PC-9 (cell line): ENCODE data around the gene PCMT1. TPM values are rescaled to one million over a fixed set of nuclear protein-coding genes. Genes with fewer than 3 reads are reported as not detected.
"Not testable (repeated sequence)": the region's sequence is repeated elsewhere in the genome, so short reads cannot be mapped to it uniquely, and the experiment has no call there.

ENCODE experiments used
- BruUV-seq: library from RNA; stranded (reverse); fragments of 400-500 nt; replicated peaks from 2 replicates; lab custom pipeline; 2021; lab: Mats Ljungman, UMichigan
- CTCF ChIA-PET: fragments of 300-600 bp; sonication (Branson Sonifier 250); formaldehyde crosslinking; loops from one replicate; lab custom pipeline; 2022; ENCODE audit warnings: antibody characterized with exemption; lab: Charles Lee
- POLR2A ChIA-PET: fragments of 300-600 bp; sonication (Branson Sonifier 250); formaldehyde crosslinking; loops from one replicate; lab custom pipeline; 2022; ENCODE audit warnings: antibody characterized with exemption; ENCODE audit not compliant: unreplicated experiment; lab: Charles Lee
- DNase-seq, 2 experiments: peaks; one replicate each; pipeline versions ENCODE4 v3.0.0 to v3.0.0-alpha.2; 2015 to 2022; ENCODE audit warnings: mixed read lengths in 1 of 2
- H2AFZ ChIP-seq: fragments of 200-600 bp; sonication (generic); 2 replicates; pipeline ENCODE4 v1.8.1; 2017; ENCODE audit warnings: antibody characterized with exemption
- H3F3A ChIP-seq: fragments of 200-600 bp; sonication (generic); 2 replicates; pipeline ENCODE4 v1.8.1; 2017; ENCODE audit warnings: antibody characterized with exemption, mild to moderate bottlenecking, low read depth; ENCODE audit not compliant: insufficient read depth
- H3K27ac ChIP-seq: fragments of 200-600 bp; sonication (generic); 2 replicates; pipeline ENCODE4 v1.6.1; 2016; ENCODE audit warnings: mixed run types
- H3K27me3 ChIP-seq: fragments of 200-600 bp; sonication (generic); 2 replicates; pipeline ENCODE4 v1.6.1; 2016; ENCODE audit warnings: low read depth, mixed run types; ENCODE audit not compliant: insufficient read depth
- H3K36me3 ChIP-seq: fragments of 200-600 bp; sonication (generic); 2 replicates; pipeline ENCODE4 v1.6.1; 2016; ENCODE audit warnings: low read depth, mixed run types
- H3K4me1 ChIP-seq: fragments of 200-600 bp; sonication (generic); replicated peaks from 2 replicates; pipeline ENCODE4 v1.6.1; 2016; ENCODE audit warnings: mixed run types; ENCODE audit not compliant: insufficient read depth
- H3K4me2 ChIP-seq: fragments of 200-600 bp; sonication (generic); 2 replicates; pipeline ENCODE4 v1.6.1; 2017; ENCODE audit warnings: mixed run types
- H3K4me3 ChIP-seq: fragments of 200-600 bp; sonication (generic); 2 replicates; pipeline ENCODE4 v1.6.1; 2016; ENCODE audit warnings: mixed run types
- H3K79me2 ChIP-seq: fragments of 200-600 bp; sonication (generic); 2 replicates; pipeline ENCODE4 v1.6.1; 2017; ENCODE audit warnings: low read depth, mixed run types
- H3K9me2 ChIP-seq: fragments of 200-600 bp; sonication (generic); 2 replicates; pipeline ENCODE4 v1.8.1; 2017; ENCODE audit warnings: mild to moderate bottlenecking; ENCODE audit not compliant: insufficient read depth
- H3K9me3 ChIP-seq: fragments of 200-600 bp; sonication (generic); 2 replicates; pipeline ENCODE4 v1.8.1; 2016; ENCODE audit warnings: low read depth; ENCODE audit not compliant: insufficient read depth
- H4K20me1 ChIP-seq: fragments of 200-600 bp; sonication (generic); 2 replicates; pipeline ENCODE4 v1.8.1; 2017; ENCODE audit not compliant: insufficient read depth
- EZH2 ChIP-seq: fragments of 200-600 bp; sonication (generic); IDR thresholded peaks from 2 replicates; pipeline ENCODE4 v1.8.0; 2017; ENCODE audit warnings: antibody characterized with exemption, low read depth
- intact Hi-C: fragments of 100-400 bp; cut with micrococcal nuclease; formaldehyde crosslinking; loops from one replicate; pipeline ENCODE4 v1.10.0; 2022; ENCODE audit not compliant: unreplicated experiment
- total RNA-seq: library from RNA; stranded (reverse); gene quantifications from 2 replicates; pipeline ENCODE4 v1.2.3, GENCODE V29; 2021
- TF ChIP-seq, protein P1 (sequence below): fragments of 200-600 bp; sonication (generic); conservative IDR thresholded peaks from 2 replicates; pipeline ENCODE4 v1.6.1; 2017; ENCODE audit warnings: mixed run types, antibody characterized with exemption, mild to moderate bottlenecking, moderate library complexity

Gene PCMT1
- total RNA-seq, 1 experiment from 2014 or later: 50.5 TPM

DNA sequence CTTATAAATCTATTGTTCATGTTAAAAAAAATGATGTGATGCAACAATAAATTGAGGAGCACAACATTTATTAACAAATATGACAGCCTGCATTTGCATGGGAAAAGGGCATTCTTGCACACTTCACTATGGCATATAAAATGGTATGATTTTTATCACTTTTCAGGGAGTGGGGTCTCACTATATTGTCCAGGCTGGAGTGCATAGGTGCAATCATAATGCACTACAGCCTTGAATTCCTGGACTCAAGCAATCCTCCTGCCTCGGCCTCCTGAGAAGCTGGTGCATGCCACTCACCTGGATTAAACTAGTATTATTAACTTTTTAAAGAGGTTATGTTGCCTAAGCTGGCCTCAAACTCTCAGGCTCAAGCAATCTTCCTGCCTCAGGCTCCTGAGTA, 14.6 kb upstream of the PCMT1 start:
- Histone ChIP-seq H3K4me2 (no peak overlapping the region), H3K36me3 (peaks cover 7% of the 10 kb centered on the region; the same call in 1 of the 2 replicates), H3K4me3 (no peak overlapping the region), H3K9me3 (no peaks in the 10 kb centered on the region), H3F3A (no peaks in the 10 kb centered on the region), H3K27ac (no peak overlapping the region), H2AFZ (no peak overlapping the region), H3K4me1 (no peaks in the 10 kb centered on the region), H3K9me2 (no peaks in the 10 kb centered on the region), H3K27me3 (no peaks in the 10 kb centered on the region), H3K79me2 (no peaks in the 10 kb centered on the region), H4K20me1 (no peaks in the 10 kb centered on the region)
- ChIA-PET POLR2A (no interaction called here), CTCF (no interaction called here)
- intact Hi-C loops: no loop called here
- no TSS peak for BruUV-seq
- no peak for DNase-seq
- TF ChIP-seq, protein P1, sequence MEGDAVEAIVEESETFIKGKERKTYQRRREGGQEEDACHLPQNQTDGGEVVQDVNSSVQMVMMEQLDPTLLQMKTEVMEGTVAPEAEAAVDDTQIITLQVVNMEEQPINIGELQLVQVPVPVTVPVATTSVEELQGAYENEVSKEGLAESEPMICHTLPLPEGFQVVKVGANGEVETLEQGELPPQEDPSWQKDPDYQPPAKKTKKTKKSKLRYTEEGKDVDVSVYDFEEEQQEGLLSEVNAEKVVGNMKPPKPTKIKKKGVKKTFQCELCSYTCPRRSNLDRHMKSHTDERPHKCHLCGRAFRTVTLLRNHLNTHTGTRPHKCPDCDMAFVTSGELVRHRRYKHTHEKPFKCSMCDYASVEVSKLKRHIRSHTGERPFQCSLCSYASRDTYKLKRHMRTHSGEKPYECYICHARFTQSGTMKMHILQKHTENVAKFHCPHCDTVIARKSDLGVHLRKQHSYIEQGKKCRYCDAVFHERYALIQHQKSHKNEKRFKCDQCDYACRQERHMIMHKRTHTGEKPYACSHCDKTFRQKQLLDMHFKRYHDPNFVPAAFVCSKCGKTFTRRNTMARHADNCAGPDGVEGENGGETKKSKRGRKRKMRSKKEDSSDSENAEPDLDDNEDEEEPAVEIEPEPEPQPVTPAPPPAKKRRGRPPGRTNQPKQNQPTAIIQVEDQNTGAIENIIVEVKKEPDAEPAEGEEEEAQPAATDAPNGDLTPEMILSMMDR: no peak

DNA sequence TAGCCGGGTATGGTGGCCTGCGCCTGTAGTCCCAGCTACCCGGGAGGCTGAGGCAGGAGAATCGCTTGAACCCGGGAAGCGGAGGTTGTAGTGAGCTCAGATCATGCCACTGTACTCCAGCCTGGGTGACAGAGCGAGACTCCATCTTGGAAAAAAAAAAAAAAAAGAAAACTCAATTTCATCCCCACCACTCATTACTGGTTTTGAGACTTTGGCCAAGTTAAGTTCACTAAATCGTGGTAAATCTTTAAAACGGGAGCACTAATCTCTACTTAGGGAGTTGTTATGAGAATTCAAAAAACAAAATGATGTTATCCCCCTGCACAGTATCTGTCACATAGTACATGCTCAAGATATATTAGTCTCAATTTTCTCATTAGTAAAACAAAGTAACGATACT, 4.3 kb upstream of the PCMT1 start:
- H3K27me3 ChIP-seq, H3K9me2 ChIP-seq, H2AFZ ChIP-seq, CTCF ChIA-PET, DNase-seq, BruUV-seq, H3K9me3 ChIP-seq, H4K20me1 ChIP-seq, H3K27ac ChIP-seq, H3K36me3 ChIP-seq: not testable (repeated sequence)
- Histone ChIP-seq H3F3A (peaks cover 10% of the 10 kb centered on the region; the same call in 1 of the 2 replicates), H3K4me2 (peak overlapping the region; percentile 83), H3K79me2 (peaks cover 30% of the 10 kb centered on the region), H3K4me1 (peaks cover 10% of the 10 kb centered on the region; the same call in 1 of the 2 replicates), H3K4me3 (peak overlapping the region; percentile 91)
- POLR2A ChIA-PET: interaction anchor here (0.7 kb wide), 1 partner anchor 234 kb away, joined by 13 read pairs; no protein-coding TSS in a partner anchor
- intact Hi-C loops: loop anchor here (10.0 kb wide), 1 partner anchor 200 kb away; the partner anchor contains the start of gene PPIL4

DNA sequence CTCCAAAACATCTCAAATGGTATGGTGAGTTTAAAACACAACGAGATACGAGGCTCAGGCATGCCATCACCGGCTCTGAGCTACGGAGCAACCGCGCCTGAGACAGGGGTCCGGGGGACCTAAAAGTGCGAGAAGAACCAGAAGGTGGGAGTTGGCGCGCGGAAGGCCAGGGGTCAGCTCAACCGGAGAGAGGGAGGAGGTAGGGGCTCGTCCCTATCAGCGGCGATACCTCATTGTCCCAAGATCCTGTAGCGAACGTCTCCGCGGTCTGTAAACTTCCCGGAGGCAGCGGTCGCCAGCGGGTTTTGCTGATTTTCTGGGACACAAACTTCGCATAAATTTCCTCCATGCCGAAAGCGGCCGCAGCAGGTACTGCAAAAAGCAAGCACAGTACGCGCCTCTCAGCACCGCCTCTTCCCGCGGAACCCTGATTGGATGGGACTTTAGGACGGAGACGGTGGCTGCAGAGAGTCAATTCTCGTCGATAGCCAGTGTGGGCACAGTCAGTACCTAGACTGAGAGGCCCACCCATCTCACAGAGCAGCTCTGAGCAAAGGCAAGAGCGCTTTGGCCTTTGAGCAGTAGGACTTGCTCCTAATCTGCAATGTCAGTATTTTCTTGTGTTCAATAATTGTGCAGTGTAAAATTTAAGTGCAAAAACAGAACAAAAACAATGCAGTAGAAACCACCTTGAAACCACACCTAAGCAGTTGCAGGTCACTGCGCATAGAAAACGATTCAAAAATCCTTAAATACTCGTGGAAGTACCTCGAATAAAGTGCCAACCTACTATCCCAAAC, 3.2 kb upstream of the PCMT1 start, which contains the start of gene NUP43:
TSS of gene NUP43 (minus strand) at position 383 of the 800 bp plus-strand sequence. CDS start at position 349, 34 bp downstream.
- Histone ChIP-seq H3K27me3 (no peaks in the 10 kb centered on the region), H3K4me2 (peak within 1 kb of the TSS; percentile 83), H3K4me3 (peak within 1 kb of the TSS; percentile 91), H3K4me1 (peaks cover 16% of the 10 kb centered on the region), H3K9me3 (no peaks in the 10 kb centered on the region), H3K79me2 (peaks cover 41% of the 10 kb centered on the region), H3K27ac (peak within 1 kb of the TSS; percentile 46), H3F3A (peaks cover 10% of the 10 kb centered on the region; the same call in 1 of the 2 replicates), H2AFZ (peak within 1 kb of the TSS; percentile 89), H3K9me2 (no peaks in the 10 kb centered on the region), H3K36me3 (no peaks in the 10 kb centered on the region), H4K20me1 (peaks cover under 1% of the 10 kb centered on the region)
- CTCF ChIA-PET: no interaction called here
- TF ChIP-seq, protein P1: peak; percentile 61
- no peak for TF ChIP-seq EZH2
- POLR2A ChIA-PET: interaction anchor here (0.7 kb wide), 1 partner anchor 256 kb away, joined by 3 read pairs; no protein-coding TSS in a partner anchor
- BruUV-seq: no TSS peak
- intact Hi-C loops: loop anchor here (10.0 kb wide), 1 partner anchor 202 kb away; the partner anchor contains the start of gene PPIL4
- DNase-seq: peak; percentile 80 to 81

DNA sequence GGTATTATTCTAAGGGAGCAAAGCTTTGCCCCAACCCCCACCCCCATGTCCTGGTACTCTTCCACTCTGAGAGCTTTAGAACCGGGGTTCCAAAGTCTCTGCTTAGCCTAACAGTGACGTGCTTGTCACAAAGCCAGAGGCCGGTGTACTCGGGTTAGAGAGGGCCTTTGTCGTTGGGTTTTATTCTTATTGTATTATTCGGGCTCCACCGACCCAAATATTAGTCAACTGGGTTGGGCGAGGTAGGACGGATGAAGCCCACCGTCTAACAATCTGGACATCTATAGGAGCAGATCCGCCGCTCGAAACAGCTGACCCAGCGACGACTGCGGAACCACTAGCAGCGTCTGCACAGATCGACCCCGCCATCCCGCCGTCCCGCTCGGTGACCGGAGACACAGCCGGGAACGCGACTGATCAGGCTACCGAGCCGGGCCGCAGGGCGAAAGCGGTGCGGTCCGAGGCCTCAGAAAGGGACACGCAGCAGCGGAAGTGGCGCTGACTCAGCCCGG, 403 bp upstream of the PCMT1 start:
- DNase-seq, CTCF ChIA-PET, H3K27me3 ChIP-seq, H3K9me3 ChIP-seq, H3K36me3 ChIP-seq, H3K9me2 ChIP-seq: not testable (repeated sequence)
- Histone ChIP-seq H3F3A (peaks cover 10% of the 10 kb centered on the region; the same call in 1 of the 2 replicates), H3K79me2 (peaks cover 66% of the 10 kb centered on the region), H3K4me2 (peak overlapping the region; percentile 87; the same call in 1 of the 2 replicates), H3K4me1 (peaks cover 16% of the 10 kb centered on the region), H3K4me3 (peak overlapping the region; percentile 72), H2AFZ (peak overlapping the region; percentile 99; the same call in 1 of the 2 replicates), H3K27ac (0 out of 2 replicates have a peak overlapping the region, but pooled peaks have one; percentile 38), H4K20me1 (peaks cover 13% of the 10 kb centered on the region)
- POLR2A ChIA-PET: interaction anchor here (0.6 kb wide), 1 partner anchor 988 kb away, joined by 5 read pairs; no protein-coding TSS in a partner anchor
- BruUV-seq: TSS peak; percentile 82
- intact Hi-C loops: loop anchor here (10.0 kb wide), 1 partner anchor 204 kb away; the partner anchor contains the start of gene PPIL4
